Skeletal muscle satellite cell (primary cell): ENCODE measurements around the gene FRYL.
"Not testable (repeated sequence)": the region's sequence is repeated elsewhere in the genome, so short reads cannot be mapped to it uniquely, and the experiment has no call there.

ENCODE experiments used
- H3K27me3 ChIP-seq: 2 replicates; pipeline ENCODE4 v1.7.0; 2013; ENCODE audit warnings: low read length; ENCODE audit not compliant: control insufficient read depth, insufficient read depth
- H3K36me3 ChIP-seq: 2 replicates; pipeline ENCODE4 v1.7.0; 2013; ENCODE audit warnings: mild to moderate bottlenecking, control low read depth, low read length; ENCODE audit not compliant: insufficient read depth
- H3K4me1 ChIP-seq: 2 replicates; pipeline ENCODE4 v1.7.0; 2013; ENCODE audit warnings: low read length; ENCODE audit not compliant: control insufficient read depth, insufficient read depth
- H3K4me2 ChIP-seq: 2 replicates; pipeline ENCODE4 v1.7.0; 2013; ENCODE audit warnings: mild to moderate bottlenecking, low read length
- H3K4me3 ChIP-seq: 2 replicates; pipeline ENCODE4 v1.7.0; 2013; ENCODE audit warnings: low read length
- H3K9ac ChIP-seq: 2 replicates; pipeline ENCODE4 v1.7.0; 2013; ENCODE audit warnings: mild to moderate bottlenecking, low read depth, low read length, moderate library complexity
- H3K9me3 ChIP-seq: replicated peaks from 2 replicates; pipeline ENCODE4 v1.7.0; 2013; ENCODE audit warnings: mild to moderate bottlenecking, control low read depth, low read length

Gene FRYL

DNA sequence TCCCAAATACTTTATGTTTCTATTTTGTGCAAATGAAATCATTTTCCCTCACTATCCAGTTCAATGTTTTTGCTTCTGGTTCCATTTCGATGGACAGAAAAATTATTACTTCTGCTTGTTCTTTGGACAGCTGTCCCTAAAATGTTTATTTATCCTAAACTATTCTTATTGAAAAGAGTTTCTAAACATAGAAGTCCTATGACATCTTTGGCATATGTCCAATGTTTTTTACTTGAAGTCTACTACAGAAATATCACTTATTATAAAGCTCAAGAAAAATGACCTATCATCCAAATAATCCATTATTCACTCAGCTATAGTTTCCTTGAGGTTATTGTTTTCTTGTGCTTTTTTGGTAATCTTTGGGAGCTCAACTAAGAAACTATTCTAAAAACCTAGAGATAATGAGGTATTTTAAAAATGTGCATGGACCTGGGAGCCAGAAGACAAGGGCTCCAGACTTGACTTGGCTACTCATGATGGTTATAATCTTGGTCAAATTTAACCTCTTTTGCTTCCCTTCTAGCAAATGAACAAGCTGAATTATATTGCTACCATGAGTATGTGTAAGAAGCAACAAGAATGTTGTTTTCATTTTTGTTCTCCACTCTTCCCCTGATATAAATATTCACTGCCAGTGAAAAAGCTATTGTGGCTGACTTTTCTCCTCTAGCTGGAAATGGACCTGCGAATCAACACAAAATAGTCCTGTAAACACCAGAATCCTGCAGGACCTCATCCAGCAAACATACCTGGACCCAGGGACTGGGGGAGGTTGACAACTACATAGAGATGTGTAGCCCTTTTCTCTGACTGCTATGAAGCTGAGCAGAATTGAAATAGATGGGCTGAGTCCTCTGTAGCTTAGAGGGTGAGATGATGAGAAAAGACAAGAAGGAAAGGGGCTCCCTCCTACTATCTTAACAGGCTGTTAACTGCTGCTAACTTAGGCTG, 137.4 kb downstream of the FRYL start:
- no peak overlapping the region for H3K4me3 ChIP-seq
- H3K36me3 ChIP-seq: no peaks in the 10 kb centered on the region
- H3K9ac ChIP-seq: no peak overlapping the region
- no peak overlapping the region for H3K4me2 ChIP-seq
- no peaks in the 10 kb centered on the region for H3K9me3 ChIP-seq
- peaks cover 13% of the 10 kb centered on the region for H3K4me1 ChIP-seq
- no peaks in the 10 kb centered on the region for H3K27me3 ChIP-seq

DNA sequence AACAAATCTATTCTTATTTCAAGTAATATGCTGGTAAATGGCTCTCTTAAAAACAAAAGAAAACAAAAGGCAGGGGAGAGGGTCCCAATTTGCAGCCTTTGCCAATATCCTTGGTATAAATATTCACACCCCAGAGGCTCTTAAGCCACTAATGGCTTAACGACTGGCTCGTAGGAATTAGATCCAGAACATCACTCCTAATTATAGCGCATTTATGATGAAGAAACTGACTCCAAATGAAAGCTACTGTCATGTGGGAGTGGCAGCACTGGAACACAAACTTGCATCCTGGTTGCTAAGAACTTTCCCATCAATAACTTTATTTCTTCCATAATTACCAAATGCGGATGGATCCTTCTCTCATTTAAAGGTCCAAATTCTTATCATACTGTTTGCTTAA, 138.7 kb downstream of the FRYL start:
- no peaks in the 10 kb centered on the region for H3K9me3 ChIP-seq
- H3K36me3 ChIP-seq: no peaks in the 10 kb centered on the region
- H3K4me1 ChIP-seq: peaks cover 13% of the 10 kb centered on the region
- no peak overlapping the region for H3K4me2 ChIP-seq
- no peaks in the 10 kb centered on the region for H3K27me3 ChIP-seq
- no peak overlapping the region for H3K9ac ChIP-seq
- H3K4me3 ChIP-seq: no peak overlapping the region

DNA sequence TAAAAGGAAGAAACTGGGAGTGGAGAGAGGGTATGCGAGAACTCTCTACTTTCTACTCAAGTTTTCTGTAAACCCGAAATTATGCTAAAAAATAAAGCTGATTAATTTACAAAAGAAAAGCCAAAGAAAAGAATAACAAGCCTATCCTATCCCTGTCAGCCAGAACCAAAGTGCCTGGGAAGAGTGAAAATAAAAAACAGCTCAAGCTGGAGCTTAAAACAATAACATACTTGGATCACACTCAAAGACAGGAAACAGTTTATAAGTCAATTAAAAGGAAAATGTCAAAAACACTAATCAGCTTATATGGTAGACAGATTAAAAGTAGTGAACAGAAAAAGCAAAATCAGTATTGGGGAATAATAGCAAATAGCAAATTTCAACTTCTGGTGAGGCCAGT, 139.4 kb downstream of the FRYL start:
- Histone ChIP-seq H3K27me3 (no peaks in the 10 kb centered on the region), H3K36me3 (no peaks in the 10 kb centered on the region), H3K4me3 (no peak overlapping the region), H3K9me3 (no peaks in the 10 kb centered on the region), H3K4me2 (no peak overlapping the region), H3K9ac (no peak overlapping the region), H3K4me1 (peaks cover 15% of the 10 kb centered on the region)

DNA sequence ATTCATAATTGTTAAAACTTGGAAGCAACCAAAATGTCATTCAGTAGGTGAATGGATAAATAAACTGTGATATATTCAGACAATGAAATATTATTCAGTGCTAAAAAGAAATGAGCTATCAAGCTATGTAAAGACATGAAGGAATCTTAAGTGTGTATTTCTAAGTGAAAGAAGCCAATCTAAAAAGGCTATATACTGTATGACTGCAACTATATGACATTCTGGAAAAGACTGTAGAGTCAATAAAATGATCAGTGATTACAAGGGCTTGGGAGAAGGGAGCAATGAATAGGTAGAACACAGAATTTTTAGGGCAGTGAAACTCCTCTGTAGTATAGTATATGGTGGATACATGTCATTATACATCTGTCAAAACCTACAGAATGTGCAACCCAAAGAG, 139.9 kb downstream of the FRYL start:
- Histone ChIP-seq H3K36me3 (no peaks in the 10 kb centered on the region), H3K4me3 (no peak overlapping the region), H3K4me1 (peaks cover 20% of the 10 kb centered on the region), H3K4me2 (no peak overlapping the region), H3K27me3 (no peaks in the 10 kb centered on the region), H3K9me3 (no peaks in the 10 kb centered on the region), H3K9ac (no peak overlapping the region)

DNA sequence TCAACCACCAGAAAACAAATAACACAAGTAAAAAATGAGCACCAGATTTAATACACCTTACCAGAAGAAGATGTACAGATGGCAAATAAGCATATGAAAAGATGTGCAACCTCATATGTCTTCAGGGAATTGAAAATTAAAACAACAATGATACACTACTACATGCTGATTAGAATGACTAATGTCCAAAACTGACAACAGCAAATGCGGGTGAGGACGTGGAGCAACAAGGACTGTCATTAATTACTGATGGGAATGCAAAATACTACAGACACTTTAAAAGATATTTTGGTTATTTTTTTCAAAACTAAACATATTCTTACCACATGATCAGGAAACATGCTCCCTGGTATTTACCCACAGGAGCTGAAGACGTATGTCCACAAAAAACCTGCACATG, 140.3 kb downstream of the FRYL start:
- Histone ChIP-seq H3K4me1 (peaks cover 22% of the 10 kb centered on the region), H3K36me3 (no peaks in the 10 kb centered on the region), H3K4me3 (no peak overlapping the region), H3K27me3 (no peaks in the 10 kb centered on the region), H3K9ac (no peak overlapping the region), H3K9me3 (no peaks in the 10 kb centered on the region), H3K4me2 (no peak overlapping the region)

DNA sequence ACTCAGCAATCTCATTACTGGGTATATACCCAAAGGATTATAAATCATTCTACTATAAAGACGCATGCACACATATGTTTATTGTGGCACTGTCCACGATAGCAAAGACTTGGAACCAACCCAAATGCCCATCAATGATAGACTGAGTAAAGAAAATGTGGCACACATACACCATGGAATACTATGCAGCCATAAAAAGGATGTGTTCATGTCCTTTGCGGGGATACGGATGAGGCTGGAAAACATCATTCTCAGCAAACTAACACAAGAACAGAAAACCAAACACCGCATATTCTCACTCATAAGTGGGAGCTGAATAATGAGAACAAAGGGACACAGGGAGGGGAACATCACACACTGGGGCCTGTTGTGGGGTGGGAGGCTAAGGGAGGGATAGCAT, 141.5 kb downstream of the FRYL start:
- H3K4me2 ChIP-seq, H3K9me3 ChIP-seq, H3K36me3 ChIP-seq, H3K9ac ChIP-seq, H3K27me3 ChIP-seq, H3K4me3 ChIP-seq: not testable (repeated sequence)
- H3K4me1 ChIP-seq: peaks cover 22% of the 10 kb centered on the region

DNA sequence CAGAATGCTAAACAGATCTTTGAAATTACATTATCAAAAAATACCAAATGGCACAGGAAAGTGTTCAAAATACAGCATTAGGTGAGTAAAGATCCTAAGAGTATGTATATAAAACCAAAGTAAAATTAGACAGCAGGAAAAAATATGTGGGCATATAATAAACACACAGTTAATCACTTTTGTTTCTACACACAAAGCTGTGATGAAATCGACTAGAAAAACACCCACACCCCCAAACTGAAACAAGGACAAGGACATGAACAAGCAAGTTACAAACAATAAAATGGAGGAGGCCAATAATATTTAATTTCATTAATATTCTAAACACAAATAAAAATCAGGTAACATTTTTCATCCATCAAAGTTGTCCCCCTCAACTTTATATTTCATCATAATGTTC, 143.2 kb downstream of the FRYL start:
- H3K36me3 ChIP-seq: no peaks in the 10 kb centered on the region
- peaks cover 9% of the 10 kb centered on the region for H3K4me1 ChIP-seq
- H3K4me3 ChIP-seq: no peak overlapping the region
- H3K4me2 ChIP-seq: no peak overlapping the region
- H3K27me3 ChIP-seq: no peaks in the 10 kb centered on the region
- no peak overlapping the region for H3K9ac ChIP-seq
- no peaks in the 10 kb centered on the region for H3K9me3 ChIP-seq

DNA sequence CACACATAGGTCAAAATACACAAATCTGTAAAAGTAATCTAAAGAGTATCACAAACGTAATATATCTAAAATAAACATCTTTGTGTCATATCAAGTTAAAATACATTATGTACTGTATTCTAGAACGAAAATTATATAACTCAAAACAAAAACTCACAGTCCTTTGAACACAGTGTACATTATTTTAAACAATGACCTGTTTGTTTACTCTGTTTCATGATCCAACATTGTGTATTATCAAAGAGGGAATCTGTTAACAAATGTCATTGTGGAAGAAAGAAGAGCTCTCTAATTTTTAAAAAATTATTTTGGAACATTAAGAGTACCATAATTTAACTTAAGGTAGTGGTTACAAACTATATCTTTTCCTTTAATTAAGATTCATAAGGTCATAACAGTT, 144.1 kb downstream of the FRYL start:
- Histone ChIP-seq H3K4me3 (no peak overlapping the region), H3K27me3 (no peaks in the 10 kb centered on the region), H3K4me1 (peaks cover 8% of the 10 kb centered on the region), H3K9me3 (no peaks in the 10 kb centered on the region), H3K9ac (no peak overlapping the region), H3K36me3 (no peaks in the 10 kb centered on the region), H3K4me2 (no peak overlapping the region)

DNA sequence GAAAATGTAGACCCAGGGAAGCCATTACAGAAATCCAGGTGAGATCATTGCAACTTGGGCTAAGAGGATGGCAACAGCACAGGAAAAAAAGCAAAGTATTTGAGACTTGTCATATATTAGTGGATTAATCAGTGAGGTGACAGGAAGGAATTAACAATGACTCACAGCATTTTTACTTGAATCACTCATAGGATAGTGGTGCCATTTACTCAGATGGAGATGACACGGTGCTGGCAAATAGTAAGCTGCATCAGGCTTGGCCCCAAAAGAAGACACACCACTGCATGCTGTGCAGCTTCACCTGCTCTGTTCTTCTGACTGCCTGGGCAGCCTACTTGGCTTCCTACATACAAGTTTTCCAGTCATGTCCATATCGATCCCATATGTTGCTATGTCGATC, 144.8 kb downstream of the FRYL start:
- no peaks in the 10 kb centered on the region for H3K27me3 ChIP-seq
- no peak overlapping the region for H3K4me3 ChIP-seq
- H3K9me3 ChIP-seq: no peaks in the 10 kb centered on the region
- H3K9ac ChIP-seq: no peak overlapping the region
- peaks cover 8% of the 10 kb centered on the region for H3K4me1 ChIP-seq
- H3K36me3 ChIP-seq: no peaks in the 10 kb centered on the region
- no peak overlapping the region for H3K4me2 ChIP-seq

DNA sequence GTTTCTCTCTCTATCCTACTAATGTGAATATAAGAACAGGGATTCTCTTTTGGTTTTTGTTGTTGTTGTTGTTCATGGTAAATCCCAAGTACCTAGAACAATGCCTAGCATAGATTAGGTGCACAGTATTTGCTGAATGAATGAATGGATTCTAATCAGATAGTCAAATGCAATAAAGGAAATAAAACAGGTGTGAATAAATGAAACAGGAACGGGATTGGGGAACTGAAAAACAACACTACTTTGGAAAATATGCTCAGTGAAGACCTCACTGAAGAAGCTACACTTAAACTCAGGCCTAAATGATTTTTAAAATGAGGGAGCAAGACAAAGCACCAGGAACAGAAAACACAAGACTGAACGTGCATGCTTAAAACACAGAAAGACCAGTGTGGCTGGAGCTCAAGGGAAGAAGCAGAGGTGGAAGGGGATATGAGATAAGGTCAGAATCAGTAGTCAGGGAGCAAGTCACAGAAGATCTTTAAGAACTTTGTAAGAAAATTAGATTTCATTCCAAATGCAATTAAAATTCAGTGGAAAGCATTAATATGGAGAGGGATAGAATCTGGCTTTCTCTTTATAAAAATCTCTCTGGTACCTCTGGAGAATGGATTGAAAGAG, 145.3 kb downstream of the FRYL start:
- Histone ChIP-seq H3K4me1 (peaks cover 8% of the 10 kb centered on the region), H3K27me3 (no peaks in the 10 kb centered on the region), H3K9me3 (no peaks in the 10 kb centered on the region), H3K9ac (no peak overlapping the region), H3K4me3 (no peak overlapping the region), H3K4me2 (no peak overlapping the region), H3K36me3 (no peaks in the 10 kb centered on the region)

DNA sequence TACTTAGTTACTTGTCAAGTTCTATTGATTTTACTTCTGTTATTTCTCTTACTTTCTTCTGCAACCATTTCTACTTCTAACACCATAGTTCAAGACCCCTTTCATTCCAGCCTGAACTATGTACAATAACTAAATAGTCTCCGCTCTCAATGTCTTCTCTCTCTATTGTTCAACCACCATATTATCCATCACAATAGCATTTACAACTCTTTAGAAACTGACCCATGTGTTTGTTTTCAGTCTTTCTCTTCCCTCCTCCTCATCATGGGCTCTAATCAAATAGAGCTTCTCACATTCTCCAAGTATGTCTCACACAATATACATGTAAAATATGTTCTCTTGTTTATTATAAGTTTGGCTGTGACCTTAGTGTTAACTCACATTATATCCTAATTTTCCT, 146.4 kb downstream of the FRYL start:
- Histone ChIP-seq H3K4me2 (no peak overlapping the region), H3K9me3 (no peaks in the 10 kb centered on the region), H3K9ac (no peak overlapping the region), H3K36me3 (no peaks in the 10 kb centered on the region), H3K4me3 (no peak overlapping the region), H3K27me3 (no peaks in the 10 kb centered on the region), H3K4me1 (peaks cover 8% of the 10 kb centered on the region)

DNA sequence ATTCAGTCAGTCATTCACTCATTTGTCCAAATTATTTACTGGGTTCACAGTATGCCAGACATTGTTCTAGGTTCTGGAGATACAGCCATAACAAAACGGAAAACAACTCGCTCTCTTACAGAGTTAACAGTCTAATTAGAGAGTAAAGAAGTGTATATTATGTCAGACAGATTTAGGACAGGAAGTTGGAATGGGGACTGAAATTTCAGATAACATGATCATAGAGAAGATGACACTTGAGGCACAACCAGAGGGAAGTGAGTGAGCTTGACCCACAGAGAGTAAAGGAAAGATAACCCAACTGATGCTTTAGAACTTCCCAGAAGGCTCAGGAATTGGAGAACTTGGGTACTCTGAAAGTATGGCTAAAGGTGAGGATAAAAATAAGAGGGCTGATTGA, 150.6 kb downstream of the FRYL start:
- H3K4me1 ChIP-seq: no peaks in the 10 kb centered on the region
- no peak overlapping the region for H3K9ac ChIP-seq
- no peaks in the 10 kb centered on the region for H3K36me3 ChIP-seq
- H3K4me3 ChIP-seq: no peak overlapping the region
- H3K9me3 ChIP-seq: no peaks in the 10 kb centered on the region
- no peak overlapping the region for H3K4me2 ChIP-seq
- H3K27me3 ChIP-seq: no peaks in the 10 kb centered on the region
